ENCODE data around the gene DOCK8. TPM values are rescaled to one million over a fixed set of nuclear protein-coding genes. Genes with fewer than 3 reads are reported as not detected.

Gene DOCK8
- total RNA-seq, 4 donors from 2014 or later, result 6.7 to 28.5 (median 11.7) TPM

GRCh38 chr9:414595-414994 lies 199.9 kb downstream of the DOCK8 start:
- DNase-seq, result no peak
- H3K4me1 ChIP-seq, result no peaks in the 10 kb centered on the region
- no peaks in the 10 kb centered on the region for H3K9me3 ChIP-seq
- TF ChIP-seq, protein P1, sequence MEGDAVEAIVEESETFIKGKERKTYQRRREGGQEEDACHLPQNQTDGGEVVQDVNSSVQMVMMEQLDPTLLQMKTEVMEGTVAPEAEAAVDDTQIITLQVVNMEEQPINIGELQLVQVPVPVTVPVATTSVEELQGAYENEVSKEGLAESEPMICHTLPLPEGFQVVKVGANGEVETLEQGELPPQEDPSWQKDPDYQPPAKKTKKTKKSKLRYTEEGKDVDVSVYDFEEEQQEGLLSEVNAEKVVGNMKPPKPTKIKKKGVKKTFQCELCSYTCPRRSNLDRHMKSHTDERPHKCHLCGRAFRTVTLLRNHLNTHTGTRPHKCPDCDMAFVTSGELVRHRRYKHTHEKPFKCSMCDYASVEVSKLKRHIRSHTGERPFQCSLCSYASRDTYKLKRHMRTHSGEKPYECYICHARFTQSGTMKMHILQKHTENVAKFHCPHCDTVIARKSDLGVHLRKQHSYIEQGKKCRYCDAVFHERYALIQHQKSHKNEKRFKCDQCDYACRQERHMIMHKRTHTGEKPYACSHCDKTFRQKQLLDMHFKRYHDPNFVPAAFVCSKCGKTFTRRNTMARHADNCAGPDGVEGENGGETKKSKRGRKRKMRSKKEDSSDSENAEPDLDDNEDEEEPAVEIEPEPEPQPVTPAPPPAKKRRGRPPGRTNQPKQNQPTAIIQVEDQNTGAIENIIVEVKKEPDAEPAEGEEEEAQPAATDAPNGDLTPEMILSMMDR (IDR thresholded peaks at IDR 0.05), result no peak
- TF ChIP-seq POLR2A (IDR thresholded peaks at IDR 0.05), result no peak
- intact Hi-C loops (cut with DNase I; ENCODE audit: low total_unique reads), result no loop called here
- H3K27ac ChIP-seq, result no peak overlapping the region
- H3K36me3 ChIP-seq, result no peaks in the 10 kb centered on the region
- no peaks in the 10 kb centered on the region for H3K27me3 ChIP-seq
- H3K4me3 ChIP-seq, result no peak overlapping the region

DNA sequence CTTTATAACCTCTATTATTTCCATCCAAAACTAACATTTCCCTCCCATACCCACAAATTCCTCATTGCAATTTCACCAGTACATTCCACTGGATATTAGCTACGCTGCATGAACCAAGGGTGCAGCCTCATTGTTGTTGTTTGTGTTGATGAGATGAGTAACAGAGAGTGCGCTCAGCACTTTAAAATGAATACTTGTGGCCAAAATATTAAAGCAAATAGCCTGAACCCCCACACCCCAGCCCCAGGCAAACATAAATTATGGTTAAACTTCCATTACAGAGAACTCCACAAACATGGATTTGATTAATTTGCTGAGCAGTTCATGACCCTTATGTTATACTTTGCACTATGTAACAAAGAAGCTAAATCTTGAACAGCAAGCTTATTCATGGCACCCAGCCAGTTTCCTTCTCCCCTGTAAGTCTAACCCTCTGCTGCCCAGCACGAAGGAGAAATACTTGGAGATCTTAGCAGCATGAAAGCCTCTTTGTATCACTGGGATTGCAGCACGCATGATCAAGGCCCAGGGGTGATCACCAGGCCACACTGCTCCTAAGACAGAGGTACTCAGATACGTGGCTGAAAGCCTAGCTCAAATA lies 205.0 kb downstream of the DOCK8 start:
- H3K27ac ChIP-seq, result no peak overlapping the region
- intact Hi-C loops (cut with DNase I; ENCODE audit: low total_unique reads), result no loop called here
- no peaks in the 10 kb centered on the region for H3K9me3 ChIP-seq
- H3K36me3 ChIP-seq, result no peaks in the 10 kb centered on the region
- H3K27me3 ChIP-seq, result no peaks in the 10 kb centered on the region
- no peak for DNase-seq
- H3K4me1 ChIP-seq, result no peaks in the 10 kb centered on the region
- H3K4me3 ChIP-seq, result no peak overlapping the region
- TF ChIP-seq, protein P1 (IDR thresholded peaks at IDR 0.05), result no peak
- TF ChIP-seq POLR2A (IDR thresholded peaks at IDR 0.05), result no peak

GRCh38 chr9:421896-422295 lies 207.2 kb downstream of the DOCK8 start:
- no peak overlapping the region for H3K4me3 ChIP-seq
- TF ChIP-seq, protein P1 (IDR thresholded peaks at IDR 0.05), result no peak
- TF ChIP-seq POLR2A (IDR thresholded peaks at IDR 0.05), result no peak
- H3K27ac ChIP-seq, result no peak overlapping the region
- H3K9me3 ChIP-seq, result no peaks in the 10 kb centered on the region
- no peaks in the 10 kb centered on the region for H3K27me3 ChIP-seq
- H3K4me1 ChIP-seq, result no peaks in the 10 kb centered on the region
- intact Hi-C loops (cut with DNase I; ENCODE audit: low total_unique reads), result no loop called here
- DNase-seq, result no peak
- H3K36me3 ChIP-seq, result no peaks in the 10 kb centered on the region

DNA sequence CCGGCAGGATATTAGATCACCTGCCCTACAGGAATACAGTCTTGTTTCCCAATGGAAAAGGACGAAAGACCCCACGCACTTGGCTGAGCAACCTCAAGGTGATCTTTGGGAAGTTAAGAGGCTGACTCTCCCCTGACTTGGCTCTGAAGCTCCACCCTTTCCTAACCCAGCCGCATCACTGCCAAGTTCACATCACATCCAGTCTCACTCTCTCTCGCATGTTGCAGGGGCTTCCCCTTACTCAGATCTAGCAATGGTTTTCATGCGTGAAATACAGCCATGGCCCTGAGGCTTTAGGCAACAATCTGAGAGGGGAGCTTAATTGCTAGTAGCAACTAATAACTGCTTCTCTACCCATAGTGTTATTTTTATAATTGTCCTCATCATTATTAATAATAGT lies 211.6 kb downstream of the DOCK8 start:
- intact Hi-C loops (cut with DNase I; ENCODE audit: low total_unique reads), result no loop called here
- Histone ChIP-seq H3K27ac (no peak overlapping the region), H3K36me3 (no peaks in the 10 kb centered on the region), H3K4me3 (no peak overlapping the region), H3K9me3 (no peaks in the 10 kb centered on the region), H3K4me1 (no peaks in the 10 kb centered on the region), H3K27me3 (no peaks in the 10 kb centered on the region)
- TF ChIP-seq POLR2A (IDR thresholded peaks at IDR 0.05), result no peak
- TF ChIP-seq, protein P1 (IDR thresholded peaks at IDR 0.05), result no peak
- DNase-seq, result no peak

- TF ChIP-seq, protein P1 (IDR thresholded peaks at IDR 0.05), result no peak
- no peak for TF ChIP-seq POLR2A (IDR thresholded peaks at IDR 0.05)
- DNase-seq, result no peak
- Histone ChIP-seq H3K4me3 (no peak overlapping the region), H3K9me3 (no peaks in the 10 kb centered on the region), H3K36me3 (no peaks in the 10 kb centered on the region), H3K27ac (no peak overlapping the region), H3K4me1 (no peaks in the 10 kb centered on the region), H3K27me3 (no peaks in the 10 kb centered on the region)
- intact Hi-C loops (cut with DNase I; ENCODE audit: low total_unique reads), result no loop called here
Measured at GRCh38 chr9:426976-427375, 212.3 kb downstream of the DOCK8 start.

Data from uterus (tissue), 4 donors.